Germinal center (tissue), 1 donor: ENCODE measurements around the gene IFT22.
"Not testable (repeated sequence)": the region's sequence is repeated elsewhere in the genome, so short reads cannot be mapped to it uniquely, and the experiment has no call there.

ENCODE experiments used
- DNase-seq: peaks from one replicate; pipeline ENCODE4 v3.0.0; 2012; ENCODE audit warnings: mixed read lengths, low spot score

Gene IFT22

GRCh38 chr7:101308245-101309085 lies 13.1 kb downstream of the IFT22 start:
- DNase-seq: no peak

GRCh38 chr7:101306307-101306706 lies 15.3 kb downstream of the IFT22 start:
- no peak for DNase-seq

GRCh38 chr7:101303102-101303701 lies 18.4 kb downstream of the IFT22 start:
- no peak for DNase-seq

GRCh38 chr7:101302641-101303101 lies 18.9 kb downstream of the IFT22 start:
- DNase-seq: no peak

GRCh38 chr7:101300465-101301376 lies 20.9 kb downstream of the IFT22 start:
- DNase-seq: no peak

GRCh38 chr7:101299511-101300464 lies 21.8 kb downstream of the IFT22 start:
- no peak for DNase-seq

- DNase-seq: no peak
Observed at GRCh38 chr7:101294832-101295121, 26.8 kb downstream of the IFT22 start.

GRCh38 chr7:101294039-101294831 lies 27.4 kb downstream of the IFT22 start:
- DNase-seq: no peak

GRCh38 chr7:101293069-101294021 lies 28.3 kb downstream of the IFT22 start:
- not testable (repeated sequence) for DNase-seq

- DNase-seq: not testable (repeated sequence)
Observed at GRCh38 chr7:101292566-101292965, 29.0 kb downstream of the IFT22 start.

GRCh38 chr7:101290186-101291037 lies 31.2 kb downstream of the IFT22 start:
- not testable (repeated sequence) for DNase-seq

- not testable (repeated sequence) for DNase-seq
Observed at GRCh38 chr7:101289687-101290086, 31.9 kb downstream of the IFT22 start.

GRCh38 chr7:101288439-101288838 lies 33.2 kb downstream of the IFT22 start:
- no peak for DNase-seq

GRCh38 chr7:101287032-101287431 lies 34.6 kb downstream of the IFT22 start:
- DNase-seq: no peak

- not testable (repeated sequence) for DNase-seq
Observed at GRCh38 chr7:101285880-101286279, 35.7 kb downstream of the IFT22 start.

- no peak for DNase-seq
Observed at GRCh38 chr7:101285171-101285570, 36.4 kb downstream of the IFT22 start.

GRCh38 chr7:101280912-101281311 lies 40.7 kb downstream of the IFT22 start:
- DNase-seq: not testable (repeated sequence)
